ENCODE measurements around the gene PTPRA.

Gene PTPRA

GRCh38 chr20:2858591-2858990, 14.7 kb upstream of the PTPRA start:
- DNase-seq (ENCODE audit: extremely low read depth, low read depth), result no peak
- no peak for TF ChIP-seq CTCF (IDR thresholded peaks at IDR 0.05; ENCODE audit: low read depth, low read length)

GRCh38 chr20:2859330-2860121, 13.8 kb upstream of the PTPRA start:
- no peak for DNase-seq (ENCODE audit: extremely low read depth, low read depth)
- no peak for TF ChIP-seq CTCF (IDR thresholded peaks at IDR 0.05; ENCODE audit: low read depth, low read length)

GRCh38 chr20:2864626-2865025, 8.7 kb upstream of the PTPRA start:
- TF ChIP-seq CTCF (IDR thresholded peaks at IDR 0.05; ENCODE audit: low read depth, low read length), result no peak
- no peak for DNase-seq (ENCODE audit: extremely low read depth, low read depth)

- no peak for TF ChIP-seq CTCF (IDR thresholded peaks at IDR 0.05; ENCODE audit: low read depth, low read length)
Observed at GRCh38 chr20:2865101-2865500, 8.2 kb upstream of the PTPRA start.

GRCh38 chr20:2865630-2866029, 7.7 kb upstream of the PTPRA start:
- DNase-seq (ENCODE audit: extremely low read depth, low read depth), result no peak
- no peak for TF ChIP-seq CTCF (IDR thresholded peaks at IDR 0.05; ENCODE audit: low read depth, low read length)

More at GRCh38 chr20:2865101-2865500, 8.2 kb upstream of the PTPRA start:
- no peak for DNase-seq (ENCODE audit: extremely low read depth, low read depth)

GRCh38 chr20:2866236-2866635, 7.0 kb upstream of the PTPRA start:
- no peak for TF ChIP-seq CTCF (IDR thresholded peaks at IDR 0.05; ENCODE audit: low read depth, low read length)
- no peak for DNase-seq (ENCODE audit: extremely low read depth, low read depth)

GRCh38 chr20:2867081-2867864, 6.0 kb upstream of the PTPRA start:
- TF ChIP-seq CTCF (IDR thresholded peaks at IDR 0.05; ENCODE audit: low read depth, low read length), result no peak
- no peak for DNase-seq (ENCODE audit: extremely low read depth, low read depth)
